Measurements from ENCODE around the gene CDK11A.

Gene CDK11A

DNA sequence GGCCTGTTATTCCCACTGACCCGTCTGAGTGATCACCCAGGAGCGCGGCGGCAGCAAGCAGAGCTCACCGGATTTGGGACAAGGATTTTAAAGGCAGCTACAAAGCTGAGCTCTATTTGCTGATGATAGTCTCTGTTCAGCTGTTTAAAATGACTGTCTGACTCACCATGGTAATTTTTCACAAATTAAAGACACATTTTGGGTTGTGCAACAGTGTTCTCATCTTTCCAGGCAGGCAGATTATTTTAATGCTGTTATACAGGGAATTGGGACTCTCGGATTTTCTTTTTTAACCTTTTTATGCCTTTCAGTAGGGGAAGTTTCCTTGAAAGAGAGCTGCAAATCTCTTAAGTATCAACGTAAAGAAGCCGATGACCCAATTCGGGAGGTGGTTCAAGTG is 61.8 kb downstream of the CDK11A start:
- DNase-seq (ENCODE audit: low read depth): peak; percentile 59

DNA sequence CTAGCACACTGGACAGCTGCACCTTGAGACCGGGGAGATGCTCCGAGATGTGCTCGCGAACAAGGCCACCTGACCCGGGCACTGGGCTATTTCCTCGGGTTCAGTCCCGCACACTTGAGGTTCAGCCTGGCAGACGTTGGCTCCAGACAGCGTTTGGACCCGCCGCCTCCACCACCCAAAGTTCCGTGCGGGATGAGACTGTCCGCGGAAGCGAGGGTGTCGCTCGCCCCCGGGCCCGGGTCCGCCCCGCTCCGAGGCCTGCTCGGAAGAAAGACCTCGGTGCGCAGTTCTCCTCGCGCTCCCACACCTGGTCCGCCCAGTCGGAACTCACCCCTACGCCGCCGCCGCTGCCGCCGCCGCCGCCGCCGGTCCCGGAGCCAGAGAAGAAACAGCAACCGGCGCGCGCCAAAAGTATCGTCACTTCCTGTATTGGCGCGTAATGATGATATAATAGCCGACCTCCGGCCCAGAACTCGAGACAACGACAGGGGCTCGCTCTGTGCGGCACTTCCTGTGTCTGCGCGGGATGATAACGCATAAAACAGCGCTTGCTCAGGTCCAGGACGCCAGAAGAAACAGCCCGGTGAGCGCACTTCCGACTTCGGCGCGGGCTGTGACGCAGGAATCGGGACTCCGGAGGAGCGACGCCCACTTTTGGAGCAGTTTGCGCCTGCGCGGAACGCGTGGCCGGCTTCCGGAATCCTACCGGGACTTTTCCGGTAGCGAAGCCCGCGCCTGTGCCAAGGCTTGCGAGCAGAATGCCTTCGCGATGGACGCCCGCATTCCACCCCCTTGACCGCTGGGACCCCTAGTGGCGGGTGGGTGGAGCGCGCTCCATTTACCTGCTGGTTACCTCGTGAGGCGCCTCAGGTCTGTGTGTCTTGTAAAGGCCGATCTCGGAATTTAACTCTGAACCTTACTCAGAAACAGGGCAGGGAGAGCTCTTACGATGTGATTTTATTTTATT is 65.3 kb downstream of the CDK11A start, which contains the start of gene CDK11B:
Gene CDK11B, minus strand, starts transcription at position 422 of the 967 bp plus-strand sequence. CDS start 1,519 bp downstream, outside the sequence.
- DNase-seq (ENCODE audit: low read depth): peak; percentile 95
